Mammary epithelial cell (primary cell): ENCODE measurements around the gene SPTLC2.

Experiments used
- EZH2 ChIP-seq: IDR thresholded peaks from 2 replicates; pipeline ENCODE4 v1.6.1; 2012; ENCODE audit warnings: low read length, inconsistent platforms, borderline replicate concordance
- TF ChIP-seq, protein P1 (sequence below), 2 donors: IDR thresholded peaks in 1 of 2; conservative IDR thresholded peaks in 1 of 2; 2 replicates each; pipeline ENCODE4 v1.5.1; 2011 to 2012; ENCODE audit warnings: inconsistent platforms in 2 of 2, low read length in 2 of 2, mild to moderate bottlenecking in 2 of 2, control low read depth in 1 of 2, low read depth in 1 of 2; ENCODE audit not compliant: insufficient read depth in 1 of 2; ENCODE audit errors: extremely low read depth in 1 of 2

DNA sequence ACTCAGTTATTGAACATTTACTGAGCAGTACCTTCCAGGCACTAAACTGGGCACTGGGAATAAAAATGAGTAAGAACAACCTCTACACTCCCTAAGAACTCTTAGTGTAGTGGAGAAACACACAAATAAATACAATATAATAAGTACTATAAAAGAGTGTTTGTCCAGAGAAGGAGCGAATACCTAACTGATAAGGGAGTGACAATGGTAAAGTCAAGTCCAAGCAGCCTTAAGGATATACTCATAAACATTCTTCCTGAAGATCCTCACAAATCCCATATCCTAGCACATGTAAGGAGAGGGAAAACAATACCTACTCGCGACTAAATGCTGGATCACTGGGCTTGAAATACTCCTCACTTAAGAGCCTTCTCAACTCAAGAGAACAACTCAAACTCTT is 32.8 kb downstream of the SPTLC2 start:
- TF ChIP-seq, protein P1, sequence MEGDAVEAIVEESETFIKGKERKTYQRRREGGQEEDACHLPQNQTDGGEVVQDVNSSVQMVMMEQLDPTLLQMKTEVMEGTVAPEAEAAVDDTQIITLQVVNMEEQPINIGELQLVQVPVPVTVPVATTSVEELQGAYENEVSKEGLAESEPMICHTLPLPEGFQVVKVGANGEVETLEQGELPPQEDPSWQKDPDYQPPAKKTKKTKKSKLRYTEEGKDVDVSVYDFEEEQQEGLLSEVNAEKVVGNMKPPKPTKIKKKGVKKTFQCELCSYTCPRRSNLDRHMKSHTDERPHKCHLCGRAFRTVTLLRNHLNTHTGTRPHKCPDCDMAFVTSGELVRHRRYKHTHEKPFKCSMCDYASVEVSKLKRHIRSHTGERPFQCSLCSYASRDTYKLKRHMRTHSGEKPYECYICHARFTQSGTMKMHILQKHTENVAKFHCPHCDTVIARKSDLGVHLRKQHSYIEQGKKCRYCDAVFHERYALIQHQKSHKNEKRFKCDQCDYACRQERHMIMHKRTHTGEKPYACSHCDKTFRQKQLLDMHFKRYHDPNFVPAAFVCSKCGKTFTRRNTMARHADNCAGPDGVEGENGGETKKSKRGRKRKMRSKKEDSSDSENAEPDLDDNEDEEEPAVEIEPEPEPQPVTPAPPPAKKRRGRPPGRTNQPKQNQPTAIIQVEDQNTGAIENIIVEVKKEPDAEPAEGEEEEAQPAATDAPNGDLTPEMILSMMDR (conservative IDR thresholded peaks at IDR 0.05 in 1 of 2, IDR thresholded peaks at IDR 0.05 in 1 of 2; ENCODE audit: extremely low read depth in 1 of 2, insufficient read depth in 1 of 2, low read depth in 1 of 2, low read length in 2 of 2), result no peak
- no peak for TF ChIP-seq EZH2
